HepG2 (cell line): ENCODE data around the gene P3H3. TPM values are rescaled to one million over a fixed set of nuclear protein-coding genes. Genes with fewer than 3 reads are reported as not detected.
A peak's percentile ranks its signal among the peaks of the same experiment; 100 is the strongest.

Source experiments
- ATF7-NPFF ChIP-seq: sonication (generic); formaldehyde crosslinking; IDR thresholded peaks from 2 replicates; pipeline ENCODE4 v1.8.1; 2023; ENCODE audit warnings: mild to moderate bottlenecking, low read depth, missing genetic modification reagents, moderate library complexity
- HDAC1 ChIP-seq: sonication (generic); formaldehyde crosslinking; IDR thresholded peaks from 2 replicates; pipeline ENCODE4 v1.5.1; 2020; ENCODE audit warnings: mild to moderate bottlenecking, missing genetic modification reagents
- HDAC2 ChIP-seq: sonication (generic); formaldehyde crosslinking; IDR thresholded peaks from 2 replicates; pipeline ENCODE4 v1.4.0; 2020; ENCODE audit warnings: missing genetic modification reagents
- IRX3 ChIP-seq: sonication (generic); formaldehyde crosslinking; IDR thresholded peaks from 2 replicates; pipeline ENCODE4 v1.8.1; 2023; ENCODE audit warnings: mild to moderate bottlenecking, low read depth, missing genetic modification reagents, borderline replicate concordance
- ISX ChIP-seq: sonication (generic); formaldehyde crosslinking; conservative IDR thresholded peaks from 2 replicates; pipeline ENCODE4 v1.5.0; 2020; ENCODE audit warnings: missing genetic modification reagents
- MBNL3 ChIP-seq: fragments of 250-450 bp; sonication (Bioruptor Pico); conservative IDR thresholded peaks from 2 replicates; pipeline ENCODE4 v1.8.0; 2022; ENCODE audit warnings: mild to moderate bottlenecking, inconsistent platforms
- MIXL1 ChIP-seq: IDR thresholded peaks from 2 replicates; pipeline ENCODE4 v1.6.1; 2016
- MTA1 ChIP-seq: sonication (generic); formaldehyde crosslinking; IDR thresholded peaks from 2 replicates; pipeline ENCODE4 v1.4.0; 2020; ENCODE audit warnings: missing genetic modification reagents, mild to moderate bottlenecking, borderline replicate concordance
- PHF5A ChIP-seq: IDR thresholded peaks from one replicate; pipeline ENCODE4 v1.6.1; 2018; ENCODE audit warnings: low read depth, missing genetic modification reagents; ENCODE audit not compliant: unreplicated experiment
- POGK ChIP-seq: sonication (generic); formaldehyde crosslinking; conservative IDR thresholded peaks from 2 replicates; pipeline ENCODE4 v1.8.0; 2022; ENCODE audit warnings: mild to moderate bottlenecking, moderate library complexity, missing genetic modification reagents
- RORA ChIP-seq: sonication (generic); formaldehyde crosslinking; IDR thresholded peaks from 2 replicates; pipeline ENCODE4 v1.5.0; 2020; ENCODE audit warnings: mild to moderate bottlenecking, missing genetic modification reagents, moderate library complexity
- SNRNP70 ChIP-seq: fragments of 200-400 bp; formaldehyde crosslinking; IDR thresholded peaks from 2 replicates; pipeline ENCODE4 v1.6.1; 2017; ENCODE audit warnings: mild to moderate bottlenecking, low read depth, low read length, moderate library complexity
- ZNF230 ChIP-seq: sonication (generic); formaldehyde crosslinking; IDR thresholded peaks from 2 replicates; pipeline ENCODE4 v1.4.0; 2020; ENCODE audit warnings: mild to moderate bottlenecking, missing genetic modification reagents
- ZNF30 ChIP-seq: sonication (generic); formaldehyde crosslinking; IDR thresholded peaks from 2 replicates; pipeline ENCODE4 v1.5.0; 2020; ENCODE audit warnings: mild to moderate bottlenecking, missing genetic modification reagents
- ZNF629 ChIP-seq: sonication (generic); formaldehyde crosslinking; conservative IDR thresholded peaks from 2 replicates; pipeline ENCODE4 v1.5.0; 2020; ENCODE audit warnings: missing genetic modification reagents
- ZNF713 ChIP-seq: sonication (generic); formaldehyde crosslinking; IDR thresholded peaks from 2 replicates; pipeline ENCODE4 v1.4.0; 2020; ENCODE audit warnings: mild to moderate bottlenecking, missing genetic modification reagents
- ZNF749 ChIP-seq: sonication (generic); formaldehyde crosslinking; IDR thresholded peaks from 2 replicates; pipeline ENCODE4 v1.8.0; 2022; ENCODE audit warnings: mild to moderate bottlenecking, missing genetic modification reagents, moderate library complexity, borderline replicate concordance
- polyA plus RNA-seq, 8 experiments: library from polyadenylated mRNA; depleted of rRNA in 3 of 8; stranded (reverse) in 7 of 8; unstranded in 1 of 8; fragments of >200 nt; fragmentation: Illumina TruSeq in 4 of 8; extraction: Trizol in 4 of 8; gene quantifications; 2 replicates each; pipeline versions ENCODE4 v1.2.1 to v1.2.3, GENCODE V29; 2011 to 2016; ENCODE audit warnings: low read depth in 4 of 8, missing spikeins in 1 of 8, mixed read lengths in 1 of 8; ENCODE audit not compliant: insufficient read depth in 1 of 8
- total RNA-seq, 5 experiments: library from RNA; depleted of rRNA; stranded (reverse); fragments of >200 nt; fragmentation: Illumina TruSeq; extraction: Trizol; gene quantifications; 2 replicates each; pipeline ENCODE4 v1.2.3, GENCODE V29; 2016; ENCODE audit warnings: low read depth in 1 of 5
- TF ChIP-seq, protein P1 (sequence below): sonication (generic); formaldehyde crosslinking; IDR thresholded peaks from 2 replicates; pipeline ENCODE4 v1.4.0; 2020; ENCODE audit warnings: missing genetic modification reagents, borderline replicate concordance
- TF ChIP-seq, protein P2 (sequence below): conservative IDR thresholded peaks from 2 replicates; pipeline ENCODE4 v1.6.1; 2018; ENCODE audit warnings: missing genetic modification reagents
- TF ChIP-seq, protein P3 (sequence below): sonication (generic); formaldehyde crosslinking; IDR thresholded peaks from 2 replicates; pipeline ENCODE4 v1.4.0; 2020; ENCODE audit warnings: missing genetic modification reagents

Gene P3H3
- total and polyA plus RNA-seq, 2 of the 13 experiments (the other 11 are each of a cell fraction or from before 2014, with no cell fraction given): 20.1 to 20.5 TPM

DNA sequence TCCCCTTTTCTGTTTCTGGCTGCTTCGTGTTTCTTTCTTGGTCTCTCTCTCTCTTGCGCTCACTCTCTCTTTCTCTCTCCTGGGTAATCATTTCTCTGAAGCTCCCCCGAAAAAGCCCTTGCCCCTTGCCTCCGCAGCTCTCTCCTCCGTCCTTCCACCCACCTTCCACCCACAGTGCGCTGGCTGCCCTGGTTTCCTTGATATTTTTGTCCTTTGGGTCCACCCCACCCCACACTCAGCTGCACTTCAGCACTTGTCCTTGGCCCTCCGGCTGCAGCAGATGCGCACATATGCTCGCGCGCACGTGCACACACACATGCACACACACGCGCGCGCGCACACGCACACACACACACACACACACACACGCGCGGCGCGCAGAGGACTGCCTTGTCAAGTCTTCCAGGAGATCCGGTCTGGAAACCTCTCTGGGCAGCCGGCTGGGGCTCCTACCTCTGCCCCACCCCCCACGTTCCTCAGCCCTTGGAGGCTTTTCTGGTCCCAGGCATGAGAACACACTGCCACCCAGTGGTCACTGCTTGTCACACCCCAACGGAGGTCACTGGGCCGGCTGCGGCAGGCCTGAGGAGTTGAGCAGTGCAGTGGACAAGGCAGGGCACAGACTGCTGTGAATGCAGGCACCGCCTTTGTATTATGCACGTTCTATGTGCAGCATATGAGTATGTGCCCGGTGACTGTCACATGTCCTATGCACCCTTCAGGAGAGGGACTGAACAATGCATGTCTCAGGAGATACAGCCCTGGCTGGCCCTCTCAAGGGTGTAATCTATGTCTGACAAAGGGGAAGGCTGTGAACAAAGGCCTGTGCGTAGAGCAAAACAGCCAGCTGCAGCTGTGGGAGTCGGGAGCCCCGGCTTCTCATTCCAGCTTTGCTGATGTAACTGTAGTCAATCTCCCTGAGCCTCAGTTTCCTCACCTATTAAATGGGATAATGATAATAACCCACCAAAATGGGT is 49.3 kb upstream of the P3H3 start (continued):
- TF ChIP-seq ISX (CRISPR knock-in tag) (no peak), RORA (CRISPR knock-in tag) (no peak), IRX3 (no peak), MBNL3 (CRISPR knock-in tag) (no peak), MTA1 (CRISPR knock-in tag) (peak; percentile 90; the same call in 1 of the 2 replicates), ATF7-NPFF (0 out of 2 replicates have a peak, but pooled peaks have one; percentile 23), POGK (CRISPR knock-in tag) (peak; percentile 49; the same call in 1 of the 2 replicates), HDAC1 (CRISPR knock-in tag) (peak; percentile 75), HDAC2 (CRISPR knock-in tag) (peak; percentile 82), ZNF749 (no peak), ZNF230 (no peak), ZNF629 (0 out of 2 replicates have a peak, but pooled peaks have one; percentile 24), SNRNP70 (no peak), PHF5A (peak; percentile 68), MIXL1 (CRISPR knock-in tag) (peak; percentile 74), ZNF713 (no peak), ZNF30 (CRISPR knock-in tag) (no peak; the same call in 1 of the 2 replicates)
- TF ChIP-seq, protein P1, sequence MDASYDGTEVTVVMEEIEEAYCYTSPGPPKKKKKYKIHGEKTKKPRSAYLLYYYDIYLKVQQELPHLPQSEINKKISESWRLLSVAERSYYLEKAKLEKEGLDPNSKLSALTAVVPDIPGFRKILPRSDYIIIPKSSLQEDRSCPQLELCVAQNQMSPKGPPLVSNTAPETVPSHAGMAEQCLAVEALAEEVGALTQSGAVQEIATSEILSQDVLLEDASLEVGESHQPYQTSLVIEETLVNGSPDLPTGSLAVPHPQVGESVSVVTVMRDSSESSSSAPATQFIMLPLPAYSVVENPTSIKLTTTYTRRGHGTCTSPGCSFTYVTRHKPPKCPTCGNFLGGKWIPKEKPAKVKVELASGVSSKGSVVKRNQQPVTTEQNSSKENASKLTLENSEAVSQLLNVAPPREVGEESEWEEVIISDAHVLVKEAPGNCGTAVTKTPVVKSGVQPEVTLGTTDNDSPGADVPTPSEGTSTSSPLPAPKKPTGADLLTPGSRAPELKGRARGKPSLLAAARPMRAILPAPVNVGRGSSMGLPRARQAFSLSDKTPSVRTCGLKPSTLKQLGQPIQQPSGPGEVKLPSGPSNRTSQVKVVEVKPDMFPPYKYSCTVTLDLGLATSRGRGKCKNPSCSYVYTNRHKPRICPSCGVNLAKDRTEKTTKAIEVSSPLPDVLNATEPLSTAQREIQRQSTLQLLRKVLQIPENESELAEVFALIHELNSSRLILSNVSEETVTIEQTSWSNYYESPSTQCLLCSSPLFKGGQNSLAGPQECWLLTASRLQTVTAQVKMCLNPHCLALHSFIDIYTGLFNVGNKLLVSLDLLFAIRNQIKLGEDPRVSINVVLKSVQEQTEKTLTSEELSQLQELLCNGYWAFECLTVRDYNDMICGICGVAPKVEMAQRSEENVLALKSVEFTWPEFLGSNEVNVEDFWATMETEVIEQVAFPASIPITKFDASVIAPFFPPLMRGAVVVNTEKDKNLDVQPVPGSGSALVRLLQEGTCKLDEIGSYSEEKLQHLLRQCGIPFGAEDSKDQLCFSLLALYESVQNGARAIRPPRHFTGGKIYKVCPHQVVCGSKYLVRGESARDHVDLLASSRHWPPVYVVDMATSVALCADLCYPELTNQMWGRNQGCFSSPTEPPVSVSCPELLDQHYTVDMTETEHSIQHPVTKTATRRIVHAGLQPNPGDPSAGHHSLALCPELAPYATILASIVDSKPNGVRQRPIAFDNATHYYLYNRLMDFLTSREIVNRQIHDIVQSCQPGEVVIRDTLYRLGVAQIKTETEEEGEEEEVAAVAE (CRISPR knock-in tag): peak; percentile 40; the same call in 1 of the 2 replicates
- TF ChIP-seq, protein P2, sequence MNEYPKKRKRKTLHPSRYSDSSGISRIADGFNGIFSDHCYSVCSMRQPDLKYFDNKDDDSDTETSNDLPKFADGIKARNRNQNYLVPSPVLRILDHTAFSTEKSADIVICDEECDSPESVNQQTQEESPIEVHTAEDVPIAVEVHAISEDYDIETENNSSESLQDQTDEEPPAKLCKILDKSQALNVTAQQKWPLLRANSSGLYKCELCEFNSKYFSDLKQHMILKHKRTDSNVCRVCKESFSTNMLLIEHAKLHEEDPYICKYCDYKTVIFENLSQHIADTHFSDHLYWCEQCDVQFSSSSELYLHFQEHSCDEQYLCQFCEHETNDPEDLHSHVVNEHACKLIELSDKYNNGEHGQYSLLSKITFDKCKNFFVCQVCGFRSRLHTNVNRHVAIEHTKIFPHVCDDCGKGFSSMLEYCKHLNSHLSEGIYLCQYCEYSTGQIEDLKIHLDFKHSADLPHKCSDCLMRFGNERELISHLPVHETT: peak; percentile 41; the same call in 1 of the 2 replicates
- TF ChIP-seq, protein P3, sequence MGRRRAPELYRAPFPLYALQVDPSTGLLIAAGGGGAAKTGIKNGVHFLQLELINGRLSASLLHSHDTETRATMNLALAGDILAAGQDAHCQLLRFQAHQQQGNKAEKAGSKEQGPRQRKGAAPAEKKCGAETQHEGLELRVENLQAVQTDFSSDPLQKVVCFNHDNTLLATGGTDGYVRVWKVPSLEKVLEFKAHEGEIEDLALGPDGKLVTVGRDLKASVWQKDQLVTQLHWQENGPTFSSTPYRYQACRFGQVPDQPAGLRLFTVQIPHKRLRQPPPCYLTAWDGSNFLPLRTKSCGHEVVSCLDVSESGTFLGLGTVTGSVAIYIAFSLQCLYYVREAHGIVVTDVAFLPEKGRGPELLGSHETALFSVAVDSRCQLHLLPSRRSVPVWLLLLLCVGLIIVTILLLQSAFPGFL: no peak
